Hepatocyte (in vitro differentiated cells): Measurements from ENCODE around the gene NUAK2. TPM values are rescaled to one million over a fixed set of nuclear protein-coding genes. Genes with fewer than 3 reads are reported as not detected.

Experiments used
- DNase-seq: peaks from one replicate; pipeline ENCODE4 v3.0.0-alpha.2; 2016; ENCODE audit warnings: low spot score
- H2AFZ ChIP-seq: fragments of 200-600 bp; sonication (generic); 2 replicates; pipeline ENCODE4 v1.6.0; 2016; ENCODE audit warnings: antibody characterized with exemption, mild to moderate bottlenecking
- H3K27ac ChIP-seq: fragments of 200-600 bp; sonication (generic); 2 replicates; pipeline ENCODE4 v1.5.1; 2016; ENCODE audit warnings: mild to moderate bottlenecking
- H3K27me3 ChIP-seq: fragments of 200-600 bp; sonication (generic); 2 replicates; pipeline ENCODE4 v1.6.1; 2016
- H3K36me3 ChIP-seq: fragments of 200-600 bp; sonication (generic); replicated peaks from 2 replicates; pipeline ENCODE4 v1.5.1; 2016; ENCODE audit warnings: low read depth; ENCODE audit not compliant: insufficient read depth
- H3K4me1 ChIP-seq: fragments of 200-600 bp; sonication (generic); 2 replicates; pipeline ENCODE4 v1.5.1; 2016; ENCODE audit warnings: mild to moderate bottlenecking, moderate library complexity; ENCODE audit not compliant: insufficient read depth
- H3K4me2 ChIP-seq: fragments of 200-600 bp; sonication (generic); 2 replicates; pipeline ENCODE4 v1.6.0; 2016
- H3K4me3 ChIP-seq: fragments of 200-600 bp; sonication (generic); 2 replicates; pipeline ENCODE4 v1.5.1; 2016; ENCODE audit warnings: mild to moderate bottlenecking
- H3K79me2 ChIP-seq: fragments of 200-600 bp; sonication (generic); 2 replicates; pipeline ENCODE4 v1.6.0; 2017; ENCODE audit warnings: mild to moderate bottlenecking
- H3K9me2 ChIP-seq: fragments of 200-600 bp; sonication (generic); replicated peaks from 2 replicates; pipeline ENCODE4 v1.6.0; 2017; ENCODE audit warnings: mild to moderate bottlenecking; ENCODE audit not compliant: insufficient read depth
- H3K9me3 ChIP-seq: fragments of 200-600 bp; sonication (generic); 2 replicates; pipeline ENCODE4 v1.5.1; 2016; ENCODE audit warnings: low read depth, mild to moderate bottlenecking
- H4K20me1 ChIP-seq: fragments of 200-600 bp; sonication (generic); 2 replicates; pipeline ENCODE4 v1.6.0; 2016; ENCODE audit warnings: mild to moderate bottlenecking; ENCODE audit not compliant: insufficient read depth, poor library complexity, severe bottlenecking
- EZH2 ChIP-seq: fragments of 200-600 bp; sonication (generic); IDR thresholded peaks from 2 replicates; pipeline ENCODE4 v1.6.1; 2016; ENCODE audit warnings: antibody characterized with exemption, mild to moderate bottlenecking, borderline replicate concordance
- EZH2phosphoT487 ChIP-seq: fragments of 200-600 bp; sonication (generic); IDR thresholded peaks from one replicate; pipeline ENCODE4 v1.6.1; 2018; ENCODE audit warnings: antibody characterized with exemption, mild to moderate bottlenecking, low read depth, moderate library complexity; ENCODE audit not compliant: unreplicated experiment, severe bottlenecking
- WGBS: methylation state at CpG from one replicate; pipeline ENCODE4 v1.1.6; 2016; ENCODE audit warnings: low lambda C conversion rate; ENCODE audit errors: missing lambda C conversion rate; 5-methylcytosine and 5-hydroxymethylcytosine counted together
- polyA plus RNA-seq: library from polyadenylated mRNA; unstranded; fragments of >200 nt; fragmentation: Nextera tagmentation; extraction: Ambion mirVana; gene quantifications from 2 replicates; pipeline ENCODE4 v1.2.1, GENCODE V29; 2016
- total RNA-seq: library from RNA; depleted of rRNA; stranded (reverse); fragments of >200 nt; gene quantifications from 2 replicates; pipeline ENCODE4 v1.2.3, GENCODE V29; 2014
- TF ChIP-seq, protein P1 (sequence below): fragments of 200-600 bp; sonication (generic); IDR thresholded peaks from 2 replicates; pipeline ENCODE4 v1.5.1; 2016; ENCODE audit warnings: antibody characterized with exemption, mild to moderate bottlenecking; ENCODE audit not compliant: poor library complexity

NUAK2 gene
- total and polyA plus RNA-seq, 2 experiments from 2014 or later = 13.4 to 20.7 TPM

DNA sequence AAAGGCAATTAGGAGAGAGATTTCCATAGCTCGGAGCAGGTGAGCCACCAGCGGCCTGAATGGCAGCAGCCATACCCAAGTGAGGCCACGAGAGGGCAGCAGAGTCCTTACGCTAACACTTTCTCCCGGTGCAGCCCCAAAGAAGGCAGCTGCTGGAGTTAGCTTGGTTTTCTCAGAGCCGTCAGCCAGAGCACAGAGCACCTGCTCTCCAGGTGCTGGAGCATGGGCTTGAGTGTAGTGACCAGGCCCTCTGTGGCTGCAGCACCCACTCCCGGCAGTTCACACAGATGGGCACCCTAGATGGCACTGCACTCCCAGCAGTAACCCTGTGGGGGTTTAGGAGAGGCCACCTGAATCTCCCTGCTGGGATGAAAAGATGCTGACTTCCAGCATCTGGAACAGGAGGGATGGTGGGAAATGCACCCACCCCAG, 48.0 kb downstream of the NUAK2 start:
- H4K20me1 ChIP-seq = no peaks in the 10 kb centered on the region
- 11% methylated on average over 7 of the region's 7 CpGs for whole genome bisulfite sequencing
- peak overlapping the region; percentile 42 for H3K27ac ChIP-seq
- no peak for TF ChIP-seq EZH2phosphoT487
- TF ChIP-seq, protein P1, sequence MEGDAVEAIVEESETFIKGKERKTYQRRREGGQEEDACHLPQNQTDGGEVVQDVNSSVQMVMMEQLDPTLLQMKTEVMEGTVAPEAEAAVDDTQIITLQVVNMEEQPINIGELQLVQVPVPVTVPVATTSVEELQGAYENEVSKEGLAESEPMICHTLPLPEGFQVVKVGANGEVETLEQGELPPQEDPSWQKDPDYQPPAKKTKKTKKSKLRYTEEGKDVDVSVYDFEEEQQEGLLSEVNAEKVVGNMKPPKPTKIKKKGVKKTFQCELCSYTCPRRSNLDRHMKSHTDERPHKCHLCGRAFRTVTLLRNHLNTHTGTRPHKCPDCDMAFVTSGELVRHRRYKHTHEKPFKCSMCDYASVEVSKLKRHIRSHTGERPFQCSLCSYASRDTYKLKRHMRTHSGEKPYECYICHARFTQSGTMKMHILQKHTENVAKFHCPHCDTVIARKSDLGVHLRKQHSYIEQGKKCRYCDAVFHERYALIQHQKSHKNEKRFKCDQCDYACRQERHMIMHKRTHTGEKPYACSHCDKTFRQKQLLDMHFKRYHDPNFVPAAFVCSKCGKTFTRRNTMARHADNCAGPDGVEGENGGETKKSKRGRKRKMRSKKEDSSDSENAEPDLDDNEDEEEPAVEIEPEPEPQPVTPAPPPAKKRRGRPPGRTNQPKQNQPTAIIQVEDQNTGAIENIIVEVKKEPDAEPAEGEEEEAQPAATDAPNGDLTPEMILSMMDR = peak; percentile 92
- H3K4me3 ChIP-seq = no peak overlapping the region
- no peaks in the 10 kb centered on the region for H3K9me3 ChIP-seq
- no peaks in the 10 kb centered on the region for H3K79me2 ChIP-seq
- DNase-seq = peak; percentile 92
- no peaks in the 10 kb centered on the region for H3K36me3 ChIP-seq
- no peaks in the 10 kb centered on the region for H3K9me2 ChIP-seq
- no peak overlapping the region for H3K4me2 ChIP-seq
- H2AFZ ChIP-seq = no peak overlapping the region
- no peaks in the 10 kb centered on the region for H3K27me3 ChIP-seq
- no peaks in the 10 kb centered on the region for H3K4me1 ChIP-seq

DNA sequence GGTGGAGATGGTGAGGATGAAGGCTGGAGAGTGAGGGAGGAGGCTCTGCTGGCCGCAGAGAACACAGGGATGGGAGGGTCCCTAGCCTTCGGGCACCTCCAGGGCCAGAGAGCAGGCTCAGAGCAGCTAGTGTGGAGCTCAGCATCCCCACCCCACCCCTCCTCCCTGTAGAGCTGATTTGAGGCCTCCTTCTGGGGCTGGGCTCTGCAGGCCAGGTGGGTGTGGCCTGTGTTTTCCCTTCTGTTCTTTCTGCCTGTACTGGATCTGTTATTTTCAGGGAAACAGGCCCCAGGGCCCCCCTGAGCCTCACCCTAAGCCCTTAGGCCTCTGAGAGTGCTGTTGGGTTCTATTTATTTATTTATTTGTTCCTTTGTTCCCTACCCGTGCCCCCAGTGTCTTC, 49.0 kb downstream of the NUAK2 start:
- H3K36me3 ChIP-seq = no peaks in the 10 kb centered on the region
- no peak overlapping the region for H2AFZ ChIP-seq
- H3K9me2 ChIP-seq = no peaks in the 10 kb centered on the region
- TF ChIP-seq EZH2 = no peak
- no peak for TF ChIP-seq EZH2phosphoT487
- DNase-seq = no peak
- no peak overlapping the region for H3K27ac ChIP-seq
- H3K4me3 ChIP-seq = no peak overlapping the region
- 72% methylated on average over 3 of the region's 3 CpGs for WGBS
- no peaks in the 10 kb centered on the region for H3K4me1 ChIP-seq
- no peaks in the 10 kb centered on the region for H4K20me1 ChIP-seq
- no peak overlapping the region for H3K4me2 ChIP-seq
- H3K79me2 ChIP-seq = no peaks in the 10 kb centered on the region
- no peaks in the 10 kb centered on the region for H3K9me3 ChIP-seq
- no peaks in the 10 kb centered on the region for H3K27me3 ChIP-seq

DNA sequence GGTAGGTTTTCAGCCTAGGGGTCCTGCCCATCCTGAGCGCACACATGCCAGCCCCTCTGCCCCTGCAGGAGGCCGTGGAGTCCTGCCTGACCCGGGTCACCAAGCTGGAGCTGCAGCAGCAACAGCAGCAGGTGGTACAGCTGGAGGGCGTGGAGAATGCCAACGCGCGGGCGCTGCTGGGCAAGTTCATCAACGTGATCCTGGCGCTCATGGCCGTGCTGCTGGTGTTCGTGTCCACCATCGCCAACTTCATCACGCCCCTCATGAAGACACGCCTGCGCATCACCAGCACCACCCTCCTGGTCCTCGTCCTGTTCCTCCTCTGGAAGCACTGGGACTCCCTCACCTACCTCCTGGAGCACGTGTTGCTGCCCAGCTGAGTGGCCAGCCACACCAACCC, 49.8 kb downstream of the NUAK2 start:
- H3K79me2 ChIP-seq = no peaks in the 10 kb centered on the region

DNA sequence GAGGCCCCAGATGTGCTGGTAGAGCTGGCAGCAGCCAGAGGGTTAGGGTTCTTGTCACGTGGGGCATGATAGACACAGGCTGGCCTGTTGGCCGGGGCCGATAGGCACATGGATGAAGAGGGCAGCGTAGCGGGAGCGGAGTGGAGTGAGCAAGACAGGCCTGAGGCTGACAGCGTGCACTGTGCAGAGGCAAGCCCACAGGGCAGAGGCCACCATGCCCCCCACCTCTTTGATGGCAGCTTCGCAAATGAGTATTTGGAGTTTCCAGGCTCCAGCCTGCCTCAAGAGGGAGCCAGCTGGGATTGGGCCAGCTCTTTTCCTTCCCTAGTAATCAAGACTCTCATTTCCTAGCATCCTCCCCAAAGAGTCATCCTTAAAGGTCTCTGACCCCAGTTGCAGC, 50.3 kb downstream of the NUAK2 start:
- no peak overlapping the region for H3K27ac ChIP-seq
- no peak overlapping the region for H2AFZ ChIP-seq
- DNase-seq = no peak
- no peak for TF ChIP-seq EZH2phosphoT487
- no peaks in the 10 kb centered on the region for H3K36me3 ChIP-seq
- no peaks in the 10 kb centered on the region for H4K20me1 ChIP-seq
- 91% methylated on average over 8 of the region's 8 CpGs for WGBS
- H3K79me2 ChIP-seq = no peaks in the 10 kb centered on the region
- no peaks in the 10 kb centered on the region for H3K9me3 ChIP-seq
- H3K4me1 ChIP-seq = no peaks in the 10 kb centered on the region
- no peak overlapping the region for H3K4me3 ChIP-seq
- no peak overlapping the region for H3K4me2 ChIP-seq
- no peaks in the 10 kb centered on the region for H3K9me2 ChIP-seq
- H3K27me3 ChIP-seq = no peaks in the 10 kb centered on the region

More for the DNA sequence above, 49.8 kb downstream of the NUAK2 start:
- Histone ChIP-seq H3K9me2 (no peaks in the 10 kb centered on the region), H3K4me3 (no peak overlapping the region), H3K4me2 (no peak overlapping the region), H3K27ac (no peak overlapping the region), H3K36me3 (no peaks in the 10 kb centered on the region), H4K20me1 (no peaks in the 10 kb centered on the region), H3K9me3 (no peaks in the 10 kb centered on the region), H3K4me1 (no peaks in the 10 kb centered on the region), H3K27me3 (no peaks in the 10 kb centered on the region), H2AFZ (no peak overlapping the region)
- TF ChIP-seq EZH2phosphoT487 (no peak), EZH2 (no peak)
- TF ChIP-seq, protein P1 = no peak
- no peak for DNase-seq
- 97% methylated on average over 18 of the region's 18 CpGs for WGBS
